Ovary (tissue), 3 donors: Measurements from ENCODE around the gene GLRA1.

Experiments used
- CTCF ChIP-seq, 3 donors: fragments of 450-650 bp in 2 of 3; fragments of 200-600 bp in 1 of 3; IDR thresholded peaks; one replicate each; pipeline versions ENCODE4 v1.5.1 to v1.8.0; 2016 to 2022; ENCODE audit warnings: antibody characterized with exemption in 3 of 3, mild to moderate bottlenecking in 1 of 3
- EP300 ChIP-seq: sonication (generic); formaldehyde crosslinking; IDR thresholded peaks from one replicate; pipeline ENCODE4 v1.6.1; 2017; ENCODE audit warnings: antibody characterized with exemption
- POLR2A ChIP-seq: fragments of 450-650 bp; IDR thresholded peaks from one replicate; pipeline ENCODE4 v1.6.1; 2017; ENCODE audit warnings: antibody characterized with exemption, mild to moderate bottlenecking, moderate library complexity
- donor health status: DM: no; HTN: no; CAD: no.

- no peak for TF ChIP-seq CTCF (IDR thresholded peaks at IDR 0.05)
- no peak for TF ChIP-seq POLR2A
- TF ChIP-seq EP300 = no peak
Measured at GRCh38 chr5:151947931-151948608, 23.4 kb upstream of the GLRA1 start.
